T-helper 17 cell (primary cell): ENCODE results near the gene ADORA2B. TPM values are rescaled to one million over a fixed set of nuclear protein-coding genes. Genes with fewer than 3 reads are reported as not detected.
"Not testable (repeated sequence)": the region's sequence is repeated elsewhere in the genome, so short reads cannot be mapped to it uniquely, and the experiment has no call there.

Experiments
- ATAC-seq: fragments of 150-1000 bp; cut with Tn5 transposase; 2 replicates; pipeline ENCODE4 v1.10.0; 2021; ENCODE audit warnings: mild to moderate bottlenecking, moderate library complexity
- DNase-seq, 3 donors: peaks; one replicate each; pipeline versions ENCODE4 v3.0.0 to v3.0.0-alpha.2; 2020 to 2021
- H3K9me3 ChIP-seq: one replicate; pipeline ENCODE4 v1.7.0; 2013; ENCODE audit warnings: low read length, mild to moderate bottlenecking; ENCODE audit not compliant: control insufficient read depth, poor library complexity, severe bottlenecking
- H3K27ac Mint-ChIP-seq: one replicate; pipeline ENCODE4 v1.8.0; 2022; ENCODE audit warnings: mild to moderate bottlenecking, moderate library complexity, mixed read lengths
- H3K27me3 Mint-ChIP-seq: one replicate; pipeline ENCODE4 v1.8.0; 2022; ENCODE audit warnings: mixed read lengths
- H3K36me3 Mint-ChIP-seq: one replicate; pipeline ENCODE4 v1.8.0; 2022; ENCODE audit warnings: low read depth, mixed read lengths
- H3K4me1 Mint-ChIP-seq: one replicate; pipeline ENCODE4 v1.8.0; 2022; ENCODE audit warnings: mild to moderate bottlenecking, mixed read lengths
- H3K4me3 Mint-ChIP-seq: one replicate; pipeline ENCODE4 v1.8.0; 2022; ENCODE audit warnings: mild to moderate bottlenecking, moderate library complexity, mixed read lengths
- total RNA-seq, 4 donors: library from RNA in 2 of 4; stranded (reverse) in 2 of 4; gene quantifications; one replicate each; pipeline ENCODE4 v1.2.3 and lab custom pipeline; 2022 to 2026

The ADORA2B gene
- total RNA-seq, 2 donors from 2014 or later, result 0.76 TPM; not detected in 1

GRCh38 chr17:15967706-15968399 is 22.9 kb downstream of the ADORA2B start:
- Mint-ChIP-seq H3K36me3 (peaks cover 5% of the 10 kb centered on the region), H3K4me3 (no peak overlapping the region), H3K4me1 (peaks cover 8% of the 10 kb centered on the region), H3K27ac (peak overlapping the region; percentile 4), H3K27me3 (peaks cover 46% of the 10 kb centered on the region)
- no peak for DNase-seq
- no peak for ATAC-seq
- no peaks in the 10 kb centered on the region for H3K9me3 ChIP-seq

GRCh38 chr17:15969463-15969862 is 24.5 kb downstream of the ADORA2B start:
- H3K9me3 ChIP-seq, result no peaks in the 10 kb centered on the region
- no peak overlapping the region for H3K27ac Mint-ChIP-seq
- H3K4me1 Mint-ChIP-seq, result peaks cover 13% of the 10 kb centered on the region
- DNase-seq (no peak), ATAC-seq (no peak)
- peaks cover 5% of the 10 kb centered on the region for H3K36me3 Mint-ChIP-seq
- H3K27me3 Mint-ChIP-seq, result peaks cover 46% of the 10 kb centered on the region
- no peak overlapping the region for H3K4me3 Mint-ChIP-seq

GRCh38 chr17:15970500-15970899 is 25.6 kb downstream of the ADORA2B start:
- ATAC-seq, result no peak

GRCh38 chr17:15971098-15971678 is 26.3 kb downstream of the ADORA2B start:
- H3K36me3 Mint-ChIP-seq, result peaks cover 5% of the 10 kb centered on the region
- H3K4me1 Mint-ChIP-seq, result peaks cover 9% of the 10 kb centered on the region
- H3K9me3 ChIP-seq, result no peaks in the 10 kb centered on the region
- DNase-seq (no peak), ATAC-seq (no peak)
- peaks cover 34% of the 10 kb centered on the region for H3K27me3 Mint-ChIP-seq
- no peak overlapping the region for H3K27ac Mint-ChIP-seq
- H3K4me3 Mint-ChIP-seq, result no peak overlapping the region

More at GRCh38 chr17:15970500-15970899, 25.6 kb downstream of the ADORA2B start:
- Mint-ChIP-seq H3K27me3 (peaks cover 41% of the 10 kb centered on the region), H3K36me3 (peaks cover 5% of the 10 kb centered on the region), H3K4me3 (no peak overlapping the region), H3K27ac (no peak overlapping the region), H3K4me1 (peaks cover 11% of the 10 kb centered on the region)
- no peak for DNase-seq
- H3K9me3 ChIP-seq, result no peaks in the 10 kb centered on the region

- peak overlapping the region; percentile 21 for H3K4me3 Mint-ChIP-seq
Measured at GRCh38 chr17:15971882-15972281, 27.0 kb downstream of the ADORA2B start.

GRCh38 chr17:15972497-15972951 is 27.6 kb downstream of the ADORA2B start:
- no peak for ATAC-seq
- no peak overlapping the region for H3K27ac Mint-ChIP-seq

More at GRCh38 chr17:15971882-15972281, 27.0 kb downstream of the ADORA2B start:
- ATAC-seq (no peak), DNase-seq (no peak)
- H3K27ac Mint-ChIP-seq, result no peak overlapping the region
- H3K36me3 Mint-ChIP-seq, result peaks cover 8% of the 10 kb centered on the region
- peaks cover 8% of the 10 kb centered on the region for H3K4me1 Mint-ChIP-seq
- H3K27me3 Mint-ChIP-seq, result peaks cover 28% of the 10 kb centered on the region
- no peaks in the 10 kb centered on the region for H3K9me3 ChIP-seq

GRCh38 chr17:15973016-15973415 is 28.1 kb downstream of the ADORA2B start:
- no peak overlapping the region for H3K27ac Mint-ChIP-seq
- H3K27me3 Mint-ChIP-seq, result peaks cover 22% of the 10 kb centered on the region
- no peak for ATAC-seq
- H3K4me3 Mint-ChIP-seq, result no peak overlapping the region
- H3K4me1 Mint-ChIP-seq, result peaks cover 11% of the 10 kb centered on the region
- peaks cover 12% of the 10 kb centered on the region for H3K36me3 Mint-ChIP-seq
- DNase-seq, result no peak
- no peaks in the 10 kb centered on the region for H3K9me3 ChIP-seq

More at GRCh38 chr17:15972497-15972951, 27.6 kb downstream of the ADORA2B start:
- Mint-ChIP-seq H3K36me3 (peaks cover 12% of the 10 kb centered on the region), H3K27me3 (peaks cover 27% of the 10 kb centered on the region), H3K4me1 (peaks cover 9% of the 10 kb centered on the region), H3K4me3 (no peak overlapping the region)
- H3K9me3 ChIP-seq, result no peaks in the 10 kb centered on the region
- no peak for DNase-seq

- Mint-ChIP-seq H3K4me3 (no peak overlapping the region), H3K27ac (no peak overlapping the region)
Measured at GRCh38 chr17:15973834-15974233, 28.9 kb downstream of the ADORA2B start.

GRCh38 chr17:15977894-15978293 is 33.0 kb downstream of the ADORA2B start:
- DNase-seq, result no peak
- ATAC-seq, result no peak
- Mint-ChIP-seq H3K27me3 (no peaks in the 10 kb centered on the region), H3K4me1 (peaks cover 9% of the 10 kb centered on the region), H3K27ac (no peak overlapping the region), H3K36me3 (peaks cover 14% of the 10 kb centered on the region), H3K4me3 (no peak overlapping the region)
- H3K9me3 ChIP-seq, result no peaks in the 10 kb centered on the region

More at GRCh38 chr17:15973834-15974233, 28.9 kb downstream of the ADORA2B start:
- Mint-ChIP-seq H3K36me3 (peaks cover 13% of the 10 kb centered on the region), H3K4me1 (peaks cover 11% of the 10 kb centered on the region), H3K27me3 (peaks cover 17% of the 10 kb centered on the region)
- ATAC-seq, result no peak
- DNase-seq, result no peak
- H3K9me3 ChIP-seq, result no peaks in the 10 kb centered on the region

- peaks cover 9% of the 10 kb centered on the region for H3K4me1 Mint-ChIP-seq
- DNase-seq, result no peak
- no peak for ATAC-seq
- no peak overlapping the region for H3K27ac Mint-ChIP-seq
- H3K9me3 ChIP-seq, result no peaks in the 10 kb centered on the region
- no peaks in the 10 kb centered on the region for H3K27me3 Mint-ChIP-seq
- H3K4me3 Mint-ChIP-seq, result no peak overlapping the region
- H3K36me3 Mint-ChIP-seq, result peaks cover 14% of the 10 kb centered on the region
Measured at GRCh38 chr17:15978606-15979005, 33.7 kb downstream of the ADORA2B start.

GRCh38 chr17:15979013-15979412 is 34.1 kb downstream of the ADORA2B start:
- not testable (repeated sequence) for H3K4me3 Mint-ChIP-seq, DNase-seq, H3K9me3 ChIP-seq, H3K4me1 Mint-ChIP-seq, H3K27ac Mint-ChIP-seq, H3K27me3 Mint-ChIP-seq, ATAC-seq
- peaks cover 14% of the 10 kb centered on the region for H3K36me3 Mint-ChIP-seq

- Mint-ChIP-seq H3K27ac (peak overlapping the region; percentile 60), H3K27me3 (no peaks in the 10 kb centered on the region), H3K36me3 (peaks cover 14% of the 10 kb centered on the region), H3K4me1 (peaks cover 4% of the 10 kb centered on the region), H3K4me3 (no peak overlapping the region)
- no peaks in the 10 kb centered on the region for H3K9me3 ChIP-seq
- ATAC-seq, result no peak
- no peak for DNase-seq
Measured at GRCh38 chr17:15981208-15981607, 36.3 kb downstream of the ADORA2B start.

GRCh38 chr17:15981646-15982580 is 37.0 kb downstream of the ADORA2B start:
- Mint-ChIP-seq H3K4me3 (no peak overlapping the region), H3K4me1 (peaks cover 2% of the 10 kb centered on the region), H3K27me3 (no peaks in the 10 kb centered on the region), H3K27ac (peak overlapping the region; percentile 60), H3K36me3 (peaks cover 10% of the 10 kb centered on the region)
- DNase-seq, result no peak
- H3K9me3 ChIP-seq, result no peaks in the 10 kb centered on the region
- no peak for ATAC-seq
